GM21619 (cell line): ENCODE data around the gene PHTF1.

Experiments used
- ATAC-seq: cut with Tn5 transposase; IDR thresholded peaks from one replicate; pipeline ENCODE4 v1.9.1; 2021; ENCODE audit not compliant: unreplicated experiment

PHTF1 gene

DNA sequence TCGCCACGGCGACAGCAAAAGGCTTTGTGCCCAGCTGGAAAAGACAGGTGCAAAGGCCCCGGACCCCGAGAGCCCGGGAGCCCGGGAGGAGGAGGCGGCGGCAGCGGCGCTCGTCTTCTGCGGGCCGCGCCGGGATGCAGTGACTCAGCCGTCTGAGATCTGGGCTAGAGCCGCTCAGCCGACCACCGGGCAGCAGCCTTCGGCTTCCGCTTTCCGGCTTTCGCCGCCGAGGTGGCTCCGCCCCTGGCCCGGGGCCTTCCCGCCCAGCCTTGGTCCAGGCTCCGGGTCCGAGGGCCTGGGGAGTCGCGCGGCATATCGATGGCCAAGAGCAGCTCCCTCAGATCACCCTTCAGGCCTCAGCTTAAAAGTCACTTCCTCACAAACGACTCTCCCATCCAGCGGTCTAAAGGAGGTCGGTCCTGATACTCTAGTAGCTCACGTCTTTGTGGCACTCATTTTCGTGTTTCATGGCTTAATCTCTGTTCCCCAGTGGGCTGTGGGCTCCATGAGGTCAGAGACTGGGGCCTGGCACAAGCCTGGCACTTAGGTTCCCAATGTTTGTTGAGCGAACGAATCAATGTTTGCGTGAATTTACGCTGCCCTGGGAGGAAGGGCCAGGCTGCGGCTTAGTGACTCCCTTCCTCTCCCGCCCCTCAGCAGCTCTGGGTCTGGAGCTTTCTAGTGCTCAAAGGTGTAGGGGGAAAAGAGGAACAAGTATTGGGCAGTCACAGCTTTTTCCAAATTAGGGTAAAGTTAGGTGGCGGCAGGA, at the start of gene PHTF1:
TSS of gene PHTF1 (minus strand) at position 154 of the 769 bp plus-strand sequence. CDS start 783 bp downstream, outside the sequence.
- ATAC-seq, result peak; percentile 85

DNA sequence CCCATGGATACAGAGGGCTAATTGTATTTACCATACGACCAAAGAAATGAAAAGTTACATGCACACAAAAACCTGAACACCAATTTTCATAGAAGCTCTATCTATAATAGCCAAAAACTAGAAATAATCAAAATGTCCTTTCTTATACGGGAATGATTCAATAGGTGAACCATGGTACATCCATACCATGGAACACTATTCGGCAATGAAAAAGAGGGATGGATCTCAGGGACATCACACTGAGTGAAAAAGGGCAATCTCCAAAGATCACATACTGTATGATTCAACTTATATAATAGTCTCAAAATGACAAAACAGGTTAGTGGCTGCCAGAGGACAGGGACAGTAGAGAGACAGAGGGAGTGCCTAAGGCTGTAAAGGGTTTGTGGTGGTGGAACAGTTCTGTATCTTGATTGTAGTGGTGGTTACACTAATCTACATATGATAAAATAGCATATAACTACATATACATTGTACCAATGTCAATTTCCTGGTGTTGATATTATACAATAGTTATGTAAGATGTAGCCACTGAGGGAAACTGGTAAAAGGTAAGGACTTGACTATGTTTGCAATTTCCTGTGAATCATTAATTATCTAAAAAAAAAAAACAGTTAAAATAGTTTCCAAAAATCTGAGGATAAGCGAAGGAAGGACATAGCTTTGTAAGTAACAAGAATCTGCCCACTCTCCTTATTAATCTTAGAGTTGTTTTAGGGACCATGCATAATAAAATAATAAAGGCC, 49.3 kb upstream of the PHTF1 start:
- ATAC-seq, result no peak

DNA sequence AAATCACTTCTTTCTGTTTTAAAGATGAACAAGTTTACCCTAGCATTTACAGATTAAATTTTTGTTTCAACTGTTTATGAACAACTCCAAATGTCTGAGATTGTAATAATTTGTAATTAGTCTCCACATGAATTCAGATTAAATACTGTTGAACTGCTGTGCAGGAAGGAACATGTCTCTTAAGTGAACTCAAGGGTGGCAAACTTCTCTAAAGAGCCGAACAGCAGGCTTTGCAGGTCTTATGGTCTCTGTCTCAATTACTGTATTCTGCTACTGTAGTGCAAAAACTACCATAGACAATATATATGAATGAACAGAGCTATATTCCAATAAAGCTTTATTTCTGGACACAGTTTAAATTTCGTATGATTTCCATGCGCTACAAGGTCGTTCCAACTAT, 46.4 kb upstream of the PHTF1 start:
- no peak for ATAC-seq

DNA sequence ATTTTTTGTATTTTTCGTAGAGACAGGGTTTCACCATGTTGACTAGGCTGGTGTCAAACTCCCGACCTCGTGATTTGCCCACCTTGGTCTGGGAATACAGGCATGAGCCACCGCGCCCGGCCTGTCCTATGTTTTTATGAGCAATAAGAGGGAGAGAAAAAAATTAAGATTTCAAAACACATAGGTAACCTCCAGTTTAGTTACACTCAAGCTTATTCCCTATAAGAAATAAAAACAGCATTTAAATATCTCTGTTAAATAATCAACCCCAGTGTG, 45.9 kb upstream of the PHTF1 start:
- ATAC-seq, result no peak

DNA sequence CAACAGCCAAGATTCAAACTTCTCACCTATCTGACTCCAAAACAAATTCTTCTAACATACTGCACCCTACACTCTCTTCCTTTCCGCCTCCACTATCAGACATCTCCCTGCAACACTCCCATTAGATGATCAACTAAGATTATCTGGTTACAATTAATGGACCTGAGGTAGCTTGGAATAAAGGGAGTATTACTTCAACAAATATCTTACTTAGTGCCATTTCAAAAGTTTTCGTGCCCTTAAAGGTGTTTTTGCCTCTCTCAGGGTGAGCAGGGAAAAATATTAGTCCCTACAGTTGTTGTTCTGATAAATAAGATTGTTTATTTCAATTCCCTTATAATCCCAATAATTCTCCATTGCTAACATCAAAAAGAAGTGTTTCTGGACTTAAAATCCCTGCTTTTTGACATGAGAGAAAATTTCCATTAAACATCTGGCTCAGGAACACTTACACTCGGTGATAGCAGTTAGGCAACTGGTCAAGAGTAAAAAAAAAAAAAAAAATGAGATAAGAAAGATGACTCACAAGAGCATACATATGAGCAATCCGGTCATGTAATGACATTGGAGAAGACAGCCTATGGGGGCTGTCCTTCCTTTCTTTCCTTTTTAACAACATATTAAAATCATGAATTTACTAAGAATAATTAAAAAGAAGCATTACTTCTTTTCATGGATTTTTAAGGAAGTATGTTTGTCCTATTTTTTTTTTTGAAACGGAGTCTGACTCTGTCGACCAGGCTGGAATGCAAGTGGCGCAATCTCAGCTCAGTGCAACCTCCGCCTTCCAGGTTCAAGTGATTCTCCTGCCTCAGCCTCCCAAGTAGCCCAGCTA, 45.4 kb upstream of the PHTF1 start:
- no peak for ATAC-seq

DNA sequence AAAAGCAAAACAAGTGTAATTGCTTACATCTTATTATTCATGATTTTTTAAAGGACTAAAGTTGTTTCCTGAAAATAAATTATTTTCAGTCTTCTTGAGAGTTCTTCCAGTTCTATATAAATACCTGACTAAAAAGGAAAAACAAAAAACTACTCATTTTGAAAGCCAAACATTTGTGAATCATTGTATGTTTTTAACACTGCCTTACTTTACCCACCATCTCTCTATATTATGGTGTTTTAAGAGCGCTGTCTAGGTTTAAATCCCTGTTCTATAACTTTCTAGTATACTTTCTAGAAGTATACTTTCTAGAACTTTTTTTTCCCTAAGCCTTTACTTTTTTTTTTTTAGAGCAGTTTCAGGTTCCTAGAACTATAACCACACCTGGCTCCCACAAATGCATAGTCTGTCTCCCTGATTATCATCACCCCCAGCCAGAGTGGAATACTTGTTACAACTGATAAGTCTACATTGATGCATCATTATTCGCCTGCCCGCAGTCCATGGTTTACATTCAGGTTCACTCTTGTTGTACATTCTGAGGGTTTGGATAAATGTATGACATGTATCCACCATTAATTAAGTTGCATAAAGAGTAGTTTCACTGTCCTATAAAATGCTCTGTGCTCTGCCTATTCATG, 43.2 kb upstream of the PHTF1 start:
- no peak for ATAC-seq

DNA sequence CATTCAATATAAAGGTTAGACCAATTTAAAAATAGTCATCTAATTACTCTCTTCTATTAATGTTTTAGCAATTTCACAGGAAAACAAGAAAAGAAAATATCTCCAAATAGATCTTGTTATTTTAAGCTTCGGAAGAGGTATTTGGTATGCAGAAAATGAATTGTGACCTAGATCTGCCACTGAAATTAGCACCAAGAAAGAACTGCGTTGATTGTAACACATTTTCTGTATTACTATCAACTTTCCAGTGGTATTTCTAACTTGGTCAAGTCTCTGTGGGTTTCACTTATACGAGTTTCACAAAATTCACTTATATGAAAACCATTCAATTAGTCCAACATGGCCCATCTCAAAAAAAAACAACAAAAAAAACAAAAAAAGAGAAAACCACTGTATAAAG, 41.2 kb upstream of the PHTF1 start:
- ATAC-seq, result no peak

DNA sequence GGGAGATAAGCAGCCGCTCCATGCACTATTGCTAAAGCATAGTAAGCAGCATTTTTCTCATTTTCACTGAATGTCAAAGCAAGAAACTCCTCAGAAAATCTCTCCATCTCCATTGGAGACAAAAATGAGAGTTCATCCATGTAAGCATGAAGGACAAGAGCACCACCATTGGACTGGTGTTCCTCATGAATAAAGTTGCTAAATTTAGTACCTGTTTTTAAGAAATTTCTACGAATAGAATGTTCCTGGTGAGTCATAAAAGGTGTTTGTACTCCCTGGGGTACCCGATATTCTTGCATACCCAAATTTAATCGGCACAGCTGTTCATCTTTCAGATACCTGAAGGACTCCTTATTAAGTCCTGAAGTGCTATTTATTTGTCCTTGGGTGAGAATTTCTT, 38.2 kb upstream of the PHTF1 start:
- no peak for ATAC-seq

DNA sequence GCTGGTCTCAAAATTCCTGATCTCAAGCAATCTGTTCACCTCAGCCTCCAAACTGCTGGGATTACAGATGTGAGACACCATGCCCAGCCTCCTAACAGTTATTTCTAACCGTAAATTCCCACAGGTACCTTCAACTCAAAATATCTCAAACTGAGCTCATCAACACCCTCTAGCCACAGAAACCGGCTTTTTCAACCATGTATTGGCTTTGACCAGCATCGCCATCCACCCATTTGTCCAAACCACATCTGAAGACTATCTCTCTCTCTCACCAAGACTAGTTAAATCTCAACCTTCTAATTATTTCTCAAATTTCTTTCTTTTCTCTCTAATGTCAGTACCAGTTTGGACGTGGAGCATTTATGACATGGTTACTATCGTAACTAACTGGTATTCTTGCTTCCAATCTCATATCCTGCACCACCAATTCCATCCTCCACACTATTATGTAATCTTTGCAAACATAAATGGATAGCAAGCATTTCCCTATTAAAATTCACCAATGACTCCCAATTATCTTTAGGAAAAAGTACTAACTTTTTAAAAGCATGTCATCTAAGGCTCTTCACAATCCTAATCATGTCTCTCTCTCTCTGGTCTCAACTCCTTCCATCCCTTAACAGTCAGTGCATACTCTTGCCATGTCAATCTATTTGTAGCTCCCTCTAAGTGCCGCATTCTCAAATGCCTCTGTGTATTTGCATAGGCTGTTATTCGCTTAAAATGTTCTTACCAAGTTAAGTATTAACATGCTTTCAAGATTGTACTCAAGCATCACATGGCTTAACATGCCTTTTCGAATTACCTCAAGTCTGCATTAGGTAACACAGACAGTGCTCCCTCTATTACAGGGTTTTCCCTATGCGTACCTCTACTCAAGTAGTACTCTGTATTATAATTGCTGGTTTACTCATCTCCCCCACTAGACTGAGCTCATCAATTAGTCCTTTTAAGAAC, 34.9 kb upstream of the PHTF1 start:
- ATAC-seq, result no peak

DNA sequence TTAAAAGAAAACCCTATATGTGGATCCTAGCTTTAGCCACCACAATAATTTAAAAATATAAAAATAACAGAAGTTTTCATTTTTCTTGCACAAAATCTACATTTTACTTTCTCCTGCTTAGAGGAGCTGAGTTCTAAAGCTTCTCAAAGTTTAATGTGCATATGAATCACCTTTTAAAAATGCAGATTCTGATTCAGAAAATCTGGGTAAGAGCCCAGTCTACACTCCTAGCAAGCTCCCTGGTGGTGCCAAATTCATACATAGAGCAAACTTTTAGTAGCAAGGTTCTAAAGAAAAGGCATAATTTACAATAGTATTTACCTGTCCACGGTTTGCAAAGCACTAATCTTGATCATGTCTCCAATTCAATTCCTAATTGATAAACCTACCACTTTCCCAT, 33.7 kb upstream of the PHTF1 start:
- ATAC-seq, result no peak

DNA sequence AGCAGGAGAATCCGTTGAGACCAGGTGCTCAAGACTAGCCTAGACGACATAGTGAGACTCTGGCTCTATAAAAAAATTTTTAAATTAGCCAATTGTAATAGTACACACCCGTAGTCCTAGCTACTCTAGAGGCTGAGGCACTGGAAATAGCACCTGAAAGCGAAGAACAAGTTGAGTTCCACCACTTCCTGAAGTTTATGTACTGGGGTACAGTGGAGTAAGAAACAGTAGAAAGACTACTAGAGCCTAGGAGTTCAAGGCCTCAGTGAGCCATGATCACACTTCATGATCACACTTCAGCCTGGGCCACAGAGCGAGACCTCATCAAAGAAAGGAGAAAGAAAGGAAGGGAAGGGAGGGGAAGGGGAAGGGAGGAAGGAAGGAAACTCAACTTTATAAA, 33.2 kb upstream of the PHTF1 start:
- no peak for ATAC-seq

DNA sequence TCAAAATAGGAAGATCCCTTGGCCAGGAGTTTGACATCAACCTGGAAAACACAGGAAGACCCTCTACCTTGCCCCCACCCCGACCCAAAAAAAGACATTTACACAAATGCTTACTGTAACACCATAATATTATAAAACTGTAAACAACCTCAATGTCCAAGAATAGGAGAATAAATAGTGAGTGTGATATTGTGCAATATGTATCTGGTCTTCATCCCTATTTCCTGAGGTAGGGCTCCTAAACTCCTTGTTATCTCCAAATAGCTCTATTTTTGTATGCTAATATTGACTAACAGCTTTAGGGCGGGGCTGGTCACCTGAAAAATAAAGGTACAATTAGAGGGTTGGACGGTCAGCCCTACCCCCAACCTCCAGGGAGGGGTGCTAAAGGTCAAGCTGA, 29.5 kb upstream of the PHTF1 start:
- ATAC-seq, result no peak

DNA sequence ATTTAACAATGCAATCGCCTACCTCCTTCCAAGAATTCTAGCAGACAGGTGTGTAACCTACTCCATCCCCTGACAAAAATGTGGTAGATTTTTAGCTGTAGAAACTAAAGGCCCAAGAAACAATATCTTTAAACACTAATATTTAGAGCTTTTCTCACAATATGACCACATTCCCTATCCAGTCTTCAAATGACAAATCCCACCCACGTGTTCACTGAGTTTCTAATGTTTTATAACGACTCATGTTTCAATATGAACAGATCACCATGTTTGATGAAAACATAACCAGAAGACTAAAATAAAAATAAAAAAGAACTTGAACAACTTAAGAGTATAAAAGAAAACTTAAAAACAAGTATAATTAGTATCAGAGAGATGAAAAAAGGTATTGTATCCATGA, 28.4 kb upstream of the PHTF1 start:
- no peak for ATAC-seq

DNA sequence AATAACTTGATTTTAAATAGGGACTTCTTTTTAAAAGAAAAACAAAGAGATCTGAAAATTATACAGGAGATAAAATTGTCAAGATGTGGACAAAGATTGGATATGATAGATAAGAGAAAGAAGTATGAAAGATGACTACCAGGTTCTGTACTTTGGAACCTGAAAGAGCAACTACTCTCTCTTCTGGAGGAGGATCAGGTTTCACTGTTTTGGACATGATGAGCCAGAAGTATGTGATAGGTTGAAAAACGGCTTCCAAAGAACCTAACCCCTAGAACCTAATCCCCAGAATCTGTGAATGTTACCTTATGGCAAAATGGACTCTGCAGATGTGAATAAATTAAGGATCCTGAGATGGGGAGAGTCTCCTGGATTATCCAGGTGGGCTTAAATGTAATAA, 26.8 kb upstream of the PHTF1 start:
- ATAC-seq, result no peak

DNA sequence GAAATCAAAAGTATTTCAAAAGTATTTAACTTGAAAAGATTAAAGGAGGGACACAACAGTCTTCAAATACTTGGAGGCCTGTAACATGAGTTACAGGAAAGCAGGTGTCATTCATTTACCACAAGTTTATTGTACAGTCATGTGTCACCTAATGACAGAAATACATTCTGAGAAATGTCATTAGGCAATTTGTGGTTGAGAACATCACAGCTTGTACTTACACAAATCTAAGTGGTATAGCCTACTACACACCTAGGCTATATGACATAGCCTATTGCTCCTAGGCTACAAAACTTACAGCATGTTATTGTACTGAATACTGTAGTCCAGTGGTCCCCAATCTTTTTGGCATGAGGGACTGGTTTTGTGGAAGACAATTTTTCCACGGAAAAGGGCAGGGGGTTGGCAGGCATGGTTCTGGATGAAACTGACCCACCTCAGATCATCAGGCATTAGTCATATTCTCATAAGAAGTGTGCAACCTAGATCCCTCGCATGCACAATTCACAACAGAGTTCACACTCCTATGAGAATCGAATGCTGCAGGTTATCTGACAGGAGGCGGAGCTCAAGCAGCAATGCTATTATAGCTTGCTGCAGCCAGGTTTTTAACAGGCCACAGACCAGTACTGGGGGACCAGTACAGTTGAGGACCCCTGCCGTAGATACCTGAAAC, 25.0 kb upstream of the PHTF1 start:
- ATAC-seq, result peak; percentile 63

DNA sequence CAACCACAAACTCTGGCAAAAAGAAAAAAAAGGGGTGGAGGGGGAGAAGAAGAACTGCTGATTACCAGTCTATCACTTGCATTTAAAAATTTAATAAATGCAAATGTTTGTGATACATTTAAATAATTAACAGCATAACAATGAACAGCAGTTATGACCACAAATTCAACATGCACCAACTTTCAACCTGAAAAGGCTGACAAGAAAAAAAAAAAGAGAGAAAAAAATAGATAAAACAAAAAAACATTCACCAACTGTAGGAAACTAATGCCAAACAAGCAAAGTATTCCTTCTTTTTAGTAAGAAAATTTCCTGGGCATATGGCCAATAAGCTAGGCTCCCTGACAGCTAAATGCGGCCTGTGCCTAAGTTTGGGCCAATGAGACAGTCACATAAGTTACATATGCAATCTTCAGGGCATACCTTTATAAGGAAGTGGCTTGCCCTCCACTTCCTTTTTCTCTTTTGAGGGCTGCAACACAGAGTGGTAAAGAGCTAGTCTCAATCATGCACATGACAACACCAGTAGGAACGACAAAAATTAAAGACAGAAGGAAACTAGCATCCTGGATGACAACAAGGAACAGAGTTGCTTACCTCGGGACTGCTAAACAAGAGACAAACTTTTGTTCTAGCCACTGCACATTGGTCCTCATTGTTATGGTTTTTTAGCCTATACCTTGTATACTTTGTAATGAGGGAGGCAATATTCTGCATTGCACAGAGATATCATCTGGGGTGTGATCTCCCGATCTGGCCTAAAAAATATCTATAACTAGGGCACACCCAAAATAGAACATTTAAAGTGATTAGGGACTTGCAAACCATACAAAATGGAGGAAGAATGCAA, 24.2 kb upstream of the PHTF1 start:
- ATAC-seq, result peak; percentile 86

DNA sequence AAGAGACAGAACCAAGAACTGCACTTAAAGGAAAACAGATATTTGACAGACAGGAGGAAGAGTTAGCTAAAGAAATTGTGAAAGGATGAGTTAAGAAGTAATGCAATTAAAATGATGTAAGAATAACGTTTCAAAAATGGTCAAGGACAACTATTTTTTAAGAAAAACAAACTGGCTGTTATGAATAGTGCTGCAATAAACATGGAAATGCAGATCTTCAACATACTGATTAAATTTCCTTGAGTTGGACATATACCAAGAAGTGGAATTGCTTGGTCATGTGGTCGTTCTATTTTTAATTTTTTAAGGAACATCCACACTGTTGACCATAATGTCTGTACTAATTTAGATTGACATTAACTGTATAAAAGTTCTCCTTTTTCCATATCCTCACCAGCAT, 23.1 kb upstream of the PHTF1 start:
- ATAC-seq, result no peak

DNA sequence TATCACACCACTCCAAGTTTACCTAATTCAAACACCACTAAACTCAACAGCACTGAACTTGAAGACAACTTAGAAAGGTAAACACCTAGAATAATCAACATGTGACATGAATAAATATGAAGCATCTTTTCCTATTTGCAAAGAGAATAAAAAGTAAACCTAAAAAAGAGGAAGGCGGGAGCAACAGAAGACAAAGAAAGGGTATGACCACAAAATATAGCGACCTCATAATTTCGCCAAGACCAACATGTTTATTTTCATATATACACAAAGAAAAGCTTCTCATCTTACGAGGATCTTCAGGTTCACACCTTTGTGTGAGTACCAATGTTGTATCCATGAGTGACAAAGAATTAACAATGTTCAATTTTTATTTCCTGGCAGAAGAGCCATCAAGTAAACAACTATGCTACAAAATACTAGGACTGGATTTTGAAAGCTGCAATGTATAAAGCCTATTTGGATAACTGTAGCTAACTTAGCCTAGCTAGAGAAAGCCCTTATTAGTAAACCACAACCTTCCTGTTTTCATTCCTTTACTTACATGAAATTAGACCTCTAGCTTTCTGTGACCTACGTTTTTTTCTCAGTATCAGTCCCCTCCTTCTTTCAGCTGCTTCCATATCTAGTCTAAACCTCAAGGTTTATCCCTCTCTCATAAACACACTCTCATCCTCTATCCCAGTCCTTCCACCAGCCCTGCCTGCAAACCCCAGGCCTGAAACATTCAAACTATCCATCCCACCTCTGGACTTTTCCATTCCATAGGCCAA, 21.3 kb upstream of the PHTF1 start:
- ATAC-seq, result peak; percentile 48
